OCI-M2 (cell line): ENCODE measurements around the gene STAC2.

Experiments
- DNase-seq: peaks from one replicate; lab custom pipeline; 2025; ENCODE audit not compliant: unreplicated experiment; lab: John Stamatoyannopoulos, UW

The STAC2 gene

DNA sequence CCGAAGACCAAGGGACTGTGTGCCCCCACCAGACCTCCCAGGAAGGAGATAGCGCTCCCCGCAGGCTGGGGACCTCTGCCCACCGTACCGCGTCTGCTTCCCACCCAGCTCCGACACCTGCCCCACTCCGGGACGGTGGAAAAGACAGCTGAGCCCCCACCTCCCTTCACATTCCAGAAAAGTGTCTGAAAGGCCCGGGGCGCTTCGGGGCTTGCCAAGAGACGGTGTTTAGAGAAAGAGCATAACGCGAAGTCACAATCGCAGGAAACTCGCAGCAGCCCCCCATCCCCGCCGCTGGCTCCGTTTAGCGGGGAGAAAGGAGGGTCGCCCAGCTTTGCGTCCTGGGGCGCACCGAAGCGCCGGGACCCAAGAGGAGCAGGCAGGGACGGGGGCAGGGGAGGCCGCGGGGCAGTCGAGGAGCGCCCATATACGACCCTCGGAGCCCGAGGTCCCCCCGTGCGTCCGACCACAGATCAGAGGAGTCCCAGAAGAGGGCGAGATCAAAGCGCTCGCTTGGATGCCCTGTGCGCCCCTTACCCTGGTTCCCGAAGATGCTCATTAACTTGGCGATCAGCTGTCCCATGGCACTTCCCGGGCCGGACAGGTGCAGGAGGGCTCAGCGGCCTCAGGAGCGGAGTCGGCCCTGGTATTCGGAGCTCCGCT, 60.4 kb downstream of the STAC2 start:
- DNase-seq, result no peak

DNA sequence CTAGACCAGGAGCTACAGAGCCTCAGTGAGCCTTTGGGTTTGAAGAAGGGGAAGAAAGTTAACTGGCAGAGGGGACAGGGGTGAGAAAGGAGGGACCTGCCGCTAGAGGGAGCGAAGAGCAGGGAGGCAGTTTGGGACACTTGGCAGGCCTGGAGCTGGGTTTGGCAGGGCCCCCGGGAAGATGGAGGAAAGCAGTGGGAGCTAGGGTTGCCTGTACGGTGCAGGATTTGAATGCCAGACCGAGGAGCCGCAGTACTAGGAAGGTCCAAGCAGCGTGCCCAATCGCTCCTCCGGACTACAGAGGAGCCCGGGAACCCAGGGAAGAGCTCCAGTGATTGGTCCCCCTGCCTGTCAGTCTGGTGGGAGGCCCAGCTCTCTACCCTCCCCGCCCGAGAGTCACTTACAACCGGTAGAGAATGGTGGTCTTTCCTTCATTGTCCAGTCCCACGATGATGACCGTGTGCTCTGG, 61.0 kb downstream of the STAC2 start:
- no peak for DNase-seq

DNA sequence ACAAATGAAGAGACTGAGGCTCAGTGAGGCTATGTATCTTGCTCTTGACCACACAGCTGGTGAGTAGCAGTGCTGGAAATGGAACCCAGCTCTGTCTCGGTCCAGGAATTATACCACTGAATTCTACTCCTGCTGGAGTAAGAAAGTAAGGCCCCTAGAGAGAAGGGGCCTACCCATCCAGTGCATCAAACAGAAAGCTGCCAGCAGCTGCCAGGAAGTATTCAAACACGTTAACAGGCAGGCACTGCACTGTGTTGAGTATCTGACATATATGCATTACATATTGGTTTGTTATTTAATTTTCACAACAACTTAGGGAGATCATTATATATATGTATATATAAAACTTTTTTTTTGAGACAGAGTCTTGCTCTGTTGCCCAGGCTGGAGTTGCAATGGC, 63.8 kb downstream of the STAC2 start:
- no peak for DNase-seq
